Activated CD4-positive, alpha-beta T cell treated with anti-CD3 and anti-CD28 coated beads, Interleukin-2, amount 50 U/mL, for 48 hours (primary cell): ENCODE data around the gene TMCC2.

Experiments
- DNase-seq, 2 experiments: peaks; one replicate each; pipeline ENCODE4 v3.0.0-alpha.2; 2020

The TMCC2 gene

GRCh38 chr1:205241366-205242030 lies 13.8 kb downstream of the TMCC2 start:
- DNase-seq, result no peak

GRCh38 chr1:205243350-205244191 lies 15.8 kb downstream of the TMCC2 start:
- no peak for DNase-seq

GRCh38 chr1:205244384-205244783 lies 16.6 kb downstream of the TMCC2 start:
- DNase-seq, result no peak

GRCh38 chr1:205245096-205245495 lies 17.4 kb downstream of the TMCC2 start:
- no peak for DNase-seq

GRCh38 chr1:205246351-205247119 lies 18.8 kb downstream of the TMCC2 start:
- no peak for DNase-seq

GRCh38 chr1:205247130-205247921 lies 19.6 kb downstream of the TMCC2 start:
- DNase-seq, result peak; percentile 13 to 38

GRCh38 chr1:205248793-205249601 lies 21.3 kb downstream of the TMCC2 start:
- DNase-seq, result no peak

GRCh38 chr1:205249651-205250050 lies 21.9 kb downstream of the TMCC2 start:
- DNase-seq, result no peak

GRCh38 chr1:205250699-205251098 lies 23.0 kb downstream of the TMCC2 start:
- no peak for DNase-seq

GRCh38 chr1:205251576-205251975 lies 23.8 kb downstream of the TMCC2 start:
- no peak for DNase-seq

- peak; percentile 92 to 94 for DNase-seq
Observed at GRCh38 chr1:205255941-205256780, 28.4 kb downstream of the TMCC2 start.

- DNase-seq, result no peak
Observed at GRCh38 chr1:205256951-205257625, 29.3 kb downstream of the TMCC2 start.

- no peak for DNase-seq
Observed at GRCh38 chr1:205257735-205258134, 30.0 kb downstream of the TMCC2 start.

GRCh38 chr1:205258261-205258691 lies 30.5 kb downstream of the TMCC2 start:
- no peak for DNase-seq

GRCh38 chr1:205258719-205259118 lies 31.0 kb downstream of the TMCC2 start:
- DNase-seq, result no peak

GRCh38 chr1:205259324-205259832 lies 31.6 kb downstream of the TMCC2 start:
- no peak for DNase-seq

- DNase-seq, result no peak
Observed at GRCh38 chr1:205259998-205260397, 32.3 kb downstream of the TMCC2 start.

- DNase-seq, result no peak
Observed at GRCh38 chr1:205260948-205261732, 33.4 kb downstream of the TMCC2 start.
